Activated CD8-positive, alpha-beta T cell treated with anti-CD3 and anti-CD28 coated beads for 36 hours (primary cell): ENCODE results near the gene CDH22. TPM values are rescaled to one million over a fixed set of nuclear protein-coding genes. Genes with fewer than 3 reads are reported as not detected.

Experiments used
- ATAC-seq: fragments of 200-7000 bp; cut with Tn5 transposase; one replicate; pipeline ENCODE4 v1.10.0; 2021; ENCODE audit warnings: mild to moderate bottlenecking, moderate library complexity
- CTCF ChIA-PET: fragments of 350-600 bp; sonication (Branson Sonifier 250); formaldehyde crosslinking; loops from one replicate; lab custom pipeline; 2021; ENCODE audit warnings: antibody characterized with exemption; lab: Charles Lee
- POLR2A ChIA-PET: fragments of 350-600 bp; sonication (Branson Sonifier 250); formaldehyde crosslinking; loops from one replicate; lab custom pipeline; 2021; ENCODE audit warnings: antibody characterized with exemption; lab: Charles Lee
- DNase-seq: peaks from one replicate; pipeline ENCODE4 v3.0.0-alpha.2; 2020
- H3K27ac Mint-ChIP-seq: one replicate; pipeline ENCODE4 v1.8.0; 2021; ENCODE audit warnings: mild to moderate bottlenecking, mixed read lengths
- H3K27me3 Mint-ChIP-seq: one replicate; pipeline ENCODE4 v1.8.0; 2021; ENCODE audit warnings: mixed read lengths
- H3K36me3 Mint-ChIP-seq: one replicate; pipeline ENCODE4 v1.8.0; 2021; ENCODE audit warnings: low read depth, mixed read lengths
- H3K4me1 Mint-ChIP-seq: one replicate; pipeline ENCODE4 v1.8.0; 2021; ENCODE audit warnings: low read depth, mixed read lengths
- H3K4me3 Mint-ChIP-seq: one replicate; pipeline ENCODE4 v1.8.0; 2021; ENCODE audit warnings: mild to moderate bottlenecking, moderate library complexity, mixed read lengths
- H3K9me3 Mint-ChIP-seq: one replicate; pipeline ENCODE4 v1.8.0; 2021; ENCODE audit warnings: mixed read lengths
- CTCF ChIP-seq: fragments of 200-600 bp; IDR thresholded peaks from one replicate; pipeline ENCODE4 v1.8.0; 2022; ENCODE audit warnings: antibody characterized with exemption, mild to moderate bottlenecking
- intact Hi-C: fragments of 100-400 bp; cut with micrococcal nuclease; formaldehyde crosslinking; loops from one replicate; pipeline ENCODE4 v1.10.0; 2022
- total RNA-seq, 2 experiments: library from RNA; stranded (reverse); gene quantifications; one replicate each; pipeline ENCODE4 v1.2.3, GENCODE V29; 2021

The CDH22 gene
- total RNA-seq, 2 experiments from 2014 or later, result not detected

- TF ChIP-seq CTCF, result no peak
- ATAC-seq (no peak), DNase-seq (no peak)
- POLR2A ChIA-PET, result interaction anchor here (1.2 kb wide), 1 partner anchor 51 kb away, joined by 3 read pairs; no protein-coding TSS in a partner anchor
- H3K27me3 Mint-ChIP-seq, result peaks cover 41% of the 10 kb centered on the region
- CTCF ChIA-PET, result interaction anchor here (0.6 to 4.8 kb wide), 6 partner anchors 11 to 402 kb away, joined by 3 to 39 read pairs (median 6); no protein-coding TSS in a partner anchor
- intact Hi-C loops, result loop anchor here (5.0 kb wide), 1 partner anchor 151 kb away; no protein-coding TSS in a partner anchor
- H3K9me3 Mint-ChIP-seq, result no peaks in the 10 kb centered on the region
- no peaks in the 10 kb centered on the region for H3K4me1 Mint-ChIP-seq
- H3K4me3 Mint-ChIP-seq, result no peak overlapping the region
- no peaks in the 10 kb centered on the region for H3K36me3 Mint-ChIP-seq
- no peak overlapping the region for H3K27ac Mint-ChIP-seq
Measured at GRCh38 chr20:46172961-46173536, 135.2 kb downstream of the CDH22 start.

DNA sequence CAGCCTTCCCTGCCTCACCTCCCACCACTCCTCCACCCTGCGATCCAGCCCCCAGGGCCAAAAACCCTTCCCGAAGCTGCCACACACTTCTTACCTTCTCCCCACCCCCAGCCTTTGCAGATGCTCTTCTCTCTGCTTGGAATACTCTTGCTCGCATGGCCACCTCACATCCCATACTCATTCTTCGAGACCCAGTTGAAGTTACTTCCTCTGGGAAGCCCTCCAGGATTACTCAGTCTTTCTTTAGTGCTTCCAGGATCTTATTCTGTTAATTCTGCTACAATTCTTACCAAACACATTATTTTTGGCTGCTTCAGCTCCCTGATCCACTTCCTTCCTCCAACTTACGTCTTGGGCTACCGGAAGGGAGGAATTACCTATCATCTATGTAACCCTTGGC lies 135.8 kb downstream of the CDH22 start:
- no peaks in the 10 kb centered on the region for H3K9me3 Mint-ChIP-seq
- H3K4me1 Mint-ChIP-seq, result no peaks in the 10 kb centered on the region
- ChIA-PET POLR2A (interaction anchor here (1.2 kb wide), 1 partner anchor 52 kb away, joined by 3 read pairs; no protein-coding TSS in a partner anchor), CTCF (interaction anchor here (0.8 to 4.1 kb wide), 4 partner anchors 150 to 402 kb away, joined by 3 to 32 read pairs (median 6); no protein-coding TSS in a partner anchor)
- peaks cover 40% of the 10 kb centered on the region for H3K27me3 Mint-ChIP-seq
- no peak for TF ChIP-seq CTCF
- H3K4me3 Mint-ChIP-seq, result no peak overlapping the region
- no peak overlapping the region for H3K27ac Mint-ChIP-seq
- intact Hi-C loops, result loop anchor here (5.0 kb wide), 1 partner anchor 150 kb away; no protein-coding TSS in a partner anchor
- no peak for ATAC-seq
- H3K36me3 Mint-ChIP-seq, result no peaks in the 10 kb centered on the region
- no peak for DNase-seq

GRCh38 chr20:46171909-46172308 lies 136.4 kb downstream of the CDH22 start:
- peaks cover 40% of the 10 kb centered on the region for H3K27me3 Mint-ChIP-seq
- no peak for ATAC-seq

DNA sequence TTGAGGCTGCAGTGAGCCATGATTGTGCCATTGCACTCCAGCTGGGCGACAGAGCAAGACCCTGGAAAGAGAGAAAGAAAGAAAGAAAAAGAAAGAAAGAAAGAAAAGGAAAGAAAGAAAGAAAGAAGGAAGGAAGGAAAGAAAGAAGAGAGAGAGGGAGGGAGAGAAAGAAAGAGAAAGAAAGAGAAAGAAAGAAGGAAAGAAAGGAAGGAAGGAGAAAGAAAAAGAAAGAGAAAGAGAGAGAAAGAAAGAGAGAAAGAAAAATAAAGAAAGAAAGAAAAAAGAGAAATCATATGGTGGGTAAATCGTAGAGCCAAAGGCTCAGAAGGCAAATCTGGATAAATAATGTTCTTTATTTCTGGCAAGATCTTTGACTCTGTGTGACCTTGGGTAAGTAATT lies 136.8 kb downstream of the CDH22 start:
- DNase-seq (no peak), ATAC-seq (no peak)
- Mint-ChIP-seq H3K27me3 (peaks cover 39% of the 10 kb centered on the region), H3K4me1 (no peaks in the 10 kb centered on the region), H3K9me3 (no peaks in the 10 kb centered on the region), H3K4me3 (no peak overlapping the region), H3K27ac (no peak overlapping the region), H3K36me3 (no peaks in the 10 kb centered on the region)
- ChIA-PET POLR2A (no interaction called here), CTCF (interaction anchor here (1.0 kb wide), 1 partner anchor 83 kb away, joined by 4 read pairs; no protein-coding TSS in a partner anchor)
- intact Hi-C loops, result loop anchor here (5.0 kb wide), 1 partner anchor 149 kb away; no protein-coding TSS in a partner anchor
- no peak for TF ChIP-seq CTCF

More at GRCh38 chr20:46171909-46172308, 136.4 kb downstream of the CDH22 start:
- no peak for TF ChIP-seq CTCF
- intact Hi-C loops, result loop anchor here (5.0 kb wide), 1 partner anchor 150 kb away; no protein-coding TSS in a partner anchor
- H3K4me1 Mint-ChIP-seq, result no peaks in the 10 kb centered on the region
- no peaks in the 10 kb centered on the region for H3K9me3 Mint-ChIP-seq
- ChIA-PET POLR2A (interaction anchor here (1.2 kb wide), 1 partner anchor 52 kb away, joined by 3 read pairs; no protein-coding TSS in a partner anchor), CTCF (interaction anchor here (1.3 to 2.8 kb wide), 2 partner anchors 150 to 401 kb away, joined by 3 to 10 read pairs; no protein-coding TSS in a partner anchor)
- no peak overlapping the region for H3K4me3 Mint-ChIP-seq
- no peaks in the 10 kb centered on the region for H3K36me3 Mint-ChIP-seq
- no peak overlapping the region for H3K27ac Mint-ChIP-seq
- no peak for DNase-seq
